ENCODE measurements around the gene ESR2.
"Not testable (repeated sequence)": the region's sequence is repeated elsewhere in the genome, so short reads cannot be mapped to it uniquely, and the experiment has no call there.

The ESR2 gene

GRCh38 chr14:64293976-64294671 lies at the start of gene ESR2:
Gene ESR2 (minus strand): TSS chr14:64294371. CDS start chr14:64282985, 11,386 bp downstream.
- peak; percentile 81 for DNase-seq (ENCODE audit: low spot score)

- no peak for DNase-seq (ENCODE audit: low spot score)
These were observed 46.5 kb upstream of the ESR2 start for GRCh38 chr14:64340560-64341196.

GRCh38 chr14:64338616-64339316 lies 44.6 kb upstream of the ESR2 start:
- DNase-seq (ENCODE audit: low spot score): peak; percentile 95

GRCh38 chr14:64337888-64338615 lies 43.9 kb upstream of the ESR2 start:
- DNase-seq (ENCODE audit: low spot score): peak; percentile 91

- DNase-seq (ENCODE audit: low spot score): no peak
These were observed 35.0 kb upstream of the ESR2 start for GRCh38 chr14:64329149-64329548.

GRCh38 chr14:64326502-64326901 lies 32.3 kb upstream of the ESR2 start:
- DNase-seq (ENCODE audit: low spot score): no peak

GRCh38 chr14:64324895-64325294 lies 30.7 kb upstream of the ESR2 start:
- no peak for DNase-seq (ENCODE audit: low spot score)

GRCh38 chr14:64324461-64324860 lies 30.3 kb upstream of the ESR2 start:
- no peak for DNase-seq (ENCODE audit: low spot score)

GRCh38 chr14:64320362-64320761 lies 26.2 kb upstream of the ESR2 start:
- DNase-seq (ENCODE audit: low spot score): not testable (repeated sequence)

- DNase-seq (ENCODE audit: low spot score): not testable (repeated sequence)
These were observed 24.5 kb upstream of the ESR2 start for GRCh38 chr14:64318695-64319094.

GRCh38 chr14:64303471-64303917 lies 9.3 kb upstream of the ESR2 start:
- no peak for DNase-seq (ENCODE audit: low spot score)

- no peak for DNase-seq (ENCODE audit: low spot score)
These were observed 4.6 kb upstream of the ESR2 start for GRCh38 chr14:64298773-64299172.

GRCh38 chr14:64296561-64296960 lies 2.4 kb upstream of the ESR2 start:
- no peak for DNase-seq (ENCODE audit: low spot score)

- peak; percentile 88 for DNase-seq (ENCODE audit: low spot score)
These were observed 672 bp upstream of the ESR2 start for GRCh38 chr14:64294672-64295413.

- no peak for DNase-seq (ENCODE audit: low spot score)
These were observed 2.0 kb downstream of the ESR2 start for GRCh38 chr14:64292197-64292596.

GRCh38 chr14:64289571-64289970 lies 4.6 kb downstream of the ESR2 start:
- no peak for DNase-seq (ENCODE audit: low spot score)

- DNase-seq (ENCODE audit: low spot score): no peak
These were observed 12.4 kb downstream of the ESR2 start for GRCh38 chr14:64281805-64282204.

GRCh38 chr14:64279704-64280668 lies 14.2 kb downstream of the ESR2 start:
- no peak for DNase-seq (ENCODE audit: low spot score)

- no peak for DNase-seq (ENCODE audit: low spot score)
These were observed 15.7 kb downstream of the ESR2 start for GRCh38 chr14:64278458-64278857.

- no peak for DNase-seq (ENCODE audit: low spot score)
These were observed 22.2 kb downstream of the ESR2 start for GRCh38 chr14:64272019-64272418.

Data from ecto neural progenitor cell (in vitro differentiated cells).